ENCODE data around the gene RBM39. TPM values are rescaled to one million over a fixed set of nuclear protein-coding genes. Genes with fewer than 3 reads are reported as not detected.

Gene RBM39
- total and polyA plus RNA-seq, 2 of the 13 experiments (the other 11 are each of a cell fraction or from before 2014, with no cell fraction given): 788 to 920 TPM

- TF ChIP-seq ZBTB40 (IDR thresholded peaks at IDR 0.05): no peak
- no peak; the same call in none of the 2 replicates for TF ChIP-seq ZBTB40 (CRISPR knock-in tag; IDR thresholded peaks at IDR 0.05)
- peak; percentile 99; the same call in 1 of the 2 replicates for TF ChIP-seq ZNF550 (CRISPR knock-in tag; IDR thresholded peaks at IDR 0.05; ENCODE audit: borderline replicate concordance)
- TF ChIP-seq ZBTB49 (CRISPR knock-in tag; IDR thresholded peaks at IDR 0.05; ENCODE audit: borderline replicate concordance): peak; percentile 94; the same call in 1 of the 2 replicates
- peak; percentile 25; the same call in 1 of the 2 replicates for TF ChIP-seq CHD4 (IDR thresholded peaks at IDR 0.05; ENCODE audit: borderline replicate concordance, low read length)
- TF ChIP-seq ZSCAN20 (CRISPR knock-in tag; IDR thresholded peaks at IDR 0.05; ENCODE audit: borderline replicate concordance): 0 out of 2 replicates have a peak, but pooled peaks have one; percentile 76
- TF ChIP-seq FIP1L1 (IDR thresholded peaks at IDR 0.05; ENCODE audit: borderline replicate concordance, insufficient read depth, low read depth, low read length): no peak
- peak; percentile 75 for TF ChIP-seq ONECUT2 (CRISPR knock-in tag; IDR thresholded peaks at IDR 0.05)
- peak; percentile 67 for TF ChIP-seq ZNF777 (CRISPR knock-in tag; IDR thresholded peaks at IDR 0.05)
- TF ChIP-seq ZNF510 (CRISPR knock-in tag; IDR thresholded peaks at IDR 0.05; ENCODE audit: low read depth): peak; percentile 94; the same call in 1 of the 2 replicates
- no peak for TF ChIP-seq HMG20A (CRISPR knock-in tag; IDR thresholded peaks at IDR 0.05; ENCODE audit: borderline replicate concordance)
- peak; percentile 88 for TF ChIP-seq ZNF761 (CRISPR knock-in tag; conservative IDR thresholded peaks at IDR 0.05)
- TF ChIP-seq MTF1 (CRISPR knock-in tag; IDR thresholded peaks at IDR 0.05): peak; percentile 70; the same call in 1 of the 2 replicates
- peak; percentile 74 for TF ChIP-seq EEA1 (CRISPR knock-in tag; IDR thresholded peaks at IDR 0.05; ENCODE audit: borderline replicate concordance)
- TF ChIP-seq SNAPC2 (CRISPR knock-in tag; IDR thresholded peaks at IDR 0.05): peak; percentile 97
- no peak for TF ChIP-seq MAFK (conservative IDR thresholded peaks at IDR 0.05 in 1 of 2, IDR thresholded peaks at IDR 0.05 in 1 of 2; ENCODE audit: low read length in 2 of 2)
- no peak for TF ChIP-seq MBD4 (IDR thresholded peaks at IDR 0.05; ENCODE audit: borderline replicate concordance, low read length)
- TF ChIP-seq PHF21A (CRISPR knock-in tag; IDR thresholded peaks at IDR 0.05): peak; percentile 68
Measured at GRCh38 chr20:35771689-35772562, 29.9 kb upstream of the RBM39 start, which contains the start of gene PHF20 (continued).
